CD14-positive monocyte (primary cell): ENCODE measurements around the gene ZNF180. TPM values are rescaled to one million over a fixed set of nuclear protein-coding genes. Genes with fewer than 3 reads are reported as not detected.

ENCODE experiments used
- DNase-seq, 3 donors: peaks; one replicate each; pipeline ENCODE4 v3.0.0-alpha.2; 2011 to 2022
- H2AFZ ChIP-seq: 2 replicates; pipeline ENCODE4 v1.6.0; 2012; ENCODE audit warnings: mild to moderate bottlenecking, low read depth, low read length, inconsistent platforms; ENCODE audit not compliant: insufficient read depth, poor library complexity, severe bottlenecking
- H3K27ac ChIP-seq, 2 donors: 1 replicate in 1 of 2; 2 replicates in 1 of 2; pipeline ENCODE4 v1.5.1; 2012 to 2013; ENCODE audit warnings: low read length in 2 of 2, control low read depth in 1 of 2, inconsistent platforms in 1 of 2, low read depth in 1 of 2, mild to moderate bottlenecking in 1 of 2
- H3K27me3 ChIP-seq, 2 donors: one replicate each; pipeline versions ENCODE4 v1.6.0 to v1.6.1; 2011 to 2013; ENCODE audit warnings: low read length in 2 of 2; ENCODE audit not compliant: control insufficient read depth in 2 of 2, insufficient read depth in 2 of 2
- H3K36me3 ChIP-seq, 2 donors: replicated peaks in 1 of 2; 1 replicate in 1 of 2; 2 replicates in 1 of 2; pipeline versions ENCODE4 v1.5.1 to v1.6.1; 2012 to 2013; ENCODE audit warnings: low read length in 2 of 2, control low read depth in 1 of 2, inconsistent platforms in 1 of 2, mild to moderate bottlenecking in 1 of 2; ENCODE audit not compliant: insufficient read depth in 2 of 2, control insufficient read depth in 1 of 2
- H3K4me1 ChIP-seq, 2 donors: 1 replicate in 1 of 2; 2 replicates in 1 of 2; pipeline versions ENCODE4 v1.5.1 to v1.6.1; 2012 to 2013; ENCODE audit warnings: low read length in 2 of 2, control low read depth in 1 of 2, inconsistent platforms in 1 of 2, mild to moderate bottlenecking in 1 of 2, moderate library complexity in 1 of 2; ENCODE audit not compliant: insufficient read depth in 2 of 2, control insufficient read depth in 1 of 2
- H3K4me2 ChIP-seq: replicated peaks from 2 replicates; pipeline ENCODE3; 2012; ENCODE audit warnings: low read length, moderate library complexity, mild to moderate bottlenecking; ENCODE audit not compliant: poor library complexity, severe bottlenecking; ENCODE audit errors: extremely low read depth
- H3K4me3 ChIP-seq, 3 experiments: fragments of 200-600 bp in 1 of 3; sonication (generic) in 1 of 3; replicated peaks in 1 of 3; 1 replicate in 2 of 3; 2 replicates in 1 of 3; pipeline ENCODE4 v1.5.1; 2011 to 2013; ENCODE audit warnings: low read length in 3 of 3, mild to moderate bottlenecking in 3 of 3, control low read depth in 2 of 3, low read depth in 2 of 3, inconsistent platforms in 1 of 3, moderate library complexity in 1 of 3
- H3K79me2 ChIP-seq: 2 replicates; pipeline ENCODE4 v1.6.0; 2012; ENCODE audit warnings: mild to moderate bottlenecking, control low read depth, inconsistent platforms, low read length, moderate library complexity; ENCODE audit not compliant: insufficient read depth
- H3K9ac ChIP-seq: 2 replicates; pipeline ENCODE4 v1.6.0; 2017; ENCODE audit warnings: low read length, mild to moderate bottlenecking; ENCODE audit not compliant: insufficient read depth, poor library complexity, severe bottlenecking
- H3K9me3 ChIP-seq, 2 donors: replicated peaks in 1 of 2; 1 replicate in 1 of 2; 2 replicates in 1 of 2; pipeline versions ENCODE4 v1.5.1 to v1.6.1; 2012 to 2013; ENCODE audit warnings: low read length in 2 of 2, control low read depth in 1 of 2; ENCODE audit not compliant: control insufficient read depth in 1 of 2, insufficient read depth in 1 of 2
- H4K20me1 ChIP-seq: 2 replicates; pipeline ENCODE4 v1.6.0; 2012; ENCODE audit warnings: mild to moderate bottlenecking, low read length, control low read depth, moderate library complexity; ENCODE audit not compliant: insufficient read depth
- H3K27ac Mint-ChIP-seq, 7 donors: one replicate each; pipeline ENCODE4 v1.8.0; 2020; ENCODE audit warnings: mild to moderate bottlenecking in 7 of 7, mixed read lengths in 7 of 7, moderate library complexity in 6 of 7, inconsistent platforms in 2 of 7
- H3K27me3 Mint-ChIP-seq, 3 donors: one replicate each; pipeline ENCODE4 v1.8.0; 2021 to 2022; ENCODE audit warnings: low read depth in 3 of 3, mild to moderate bottlenecking in 3 of 3, mixed read lengths in 3 of 3, moderate library complexity in 3 of 3, inconsistent platforms in 1 of 3
- H3K36me3 Mint-ChIP-seq, 2 donors: one replicate each; pipeline ENCODE4 v1.8.0; 2020; ENCODE audit warnings: mixed read lengths in 2 of 2, inconsistent platforms in 1 of 2, mild to moderate bottlenecking in 1 of 2
- H3K4me1 Mint-ChIP-seq: one replicate; pipeline ENCODE4 v1.8.0; 2020; ENCODE audit warnings: mild to moderate bottlenecking, mixed read lengths
- H3K4me3 Mint-ChIP-seq, 2 donors: one replicate each; pipeline ENCODE4 v1.8.0; 2020; ENCODE audit warnings: mild to moderate bottlenecking in 2 of 2, mixed read lengths in 2 of 2, moderate library complexity in 1 of 2
- H3K9me3 Mint-ChIP-seq, 7 donors: one replicate each; pipeline ENCODE4 v1.8.0; 2020 to 2022; ENCODE audit warnings: mixed read lengths in 7 of 7, mild to moderate bottlenecking in 6 of 7, moderate library complexity in 6 of 7, inconsistent platforms in 2 of 7
- CTCF ChIP-seq: fragments of 200-600 bp; IDR thresholded peaks from one replicate; pipeline ENCODE4 v1.8.0; 2022; ENCODE audit warnings: antibody characterized with exemption, mild to moderate bottlenecking
- WGBS: methylation state at CpG from one replicate; pipeline ENCODE4 v1.1.5; 2013; ENCODE audit warnings: missing lambda C conversion rate; ENCODE audit not compliant: insufficient coverage; 5-methylcytosine and 5-hydroxymethylcytosine counted together
- intact Hi-C, 2 donors: fragments of 100-400 bp; cut with micrococcal nuclease; formaldehyde crosslinking; loops; one replicate each; pipeline versions ENCODE4 v1.15.0 to v1.15.1; 2023
- polyA plus RNA-seq, 3 donors: library from polyadenylated mRNA; depleted of rRNA in 1 of 3; unstranded in 2 of 3; stranded (reverse) in 1 of 3; fragments of 300-500 nt in 2 of 3; fragments of >200 nt in 1 of 3; fragmentation: Illumina TruSeq in 2 of 3; gene quantifications; 1 replicate in 2 of 3; 2 replicates in 1 of 3; pipeline ENCODE4 v1.2.3, GENCODE V29; 2012 to 2021

Gene ZNF180
- polyA plus RNA-seq, 3 donors: 1.2 to 3.5 (median 2.7) TPM

GRCh38 chr19:44452367-44452766 is 48.0 kb downstream of the ZNF180 start:
- no peaks in the 10 kb centered on the region for H3K27me3 ChIP-seq
- peaks cover 9% of the 10 kb centered on the region for H3K4me1 Mint-ChIP-seq
- intact Hi-C loops: no loop called here
- no peaks in the 10 kb centered on the region for H3K27me3 Mint-ChIP-seq
- no peak overlapping the region for H3K27ac ChIP-seq
- WGBS: 93% methylated on average over 4 of the region's 4 CpGs
- no peak for DNase-seq
- H3K4me3 ChIP-seq: no peak overlapping the region
- peaks cover 0 to 3% of the 10 kb centered on the region in 2 donors for H3K36me3 Mint-ChIP-seq
- no peak overlapping the region for H3K27ac Mint-ChIP-seq
- peaks cover 42 to 77% (median 63%) of the 10 kb centered on the region in 7 donors for H3K9me3 Mint-ChIP-seq
- H3K4me3 Mint-ChIP-seq: no peak overlapping the region
- H3K36me3 ChIP-seq: no peaks in the 10 kb centered on the region
- peaks cover 73 to 95% of the 10 kb centered on the region in 2 donors for H3K9me3 ChIP-seq
- H3K4me1 ChIP-seq: peaks cover 6 to 10% of the 10 kb centered on the region in 2 donors
- H3K9ac ChIP-seq: no peak overlapping the region
- H3K4me2 ChIP-seq: no peak overlapping the region
- no peak overlapping the region for H2AFZ ChIP-seq
- H3K79me2 ChIP-seq: no peaks in the 10 kb centered on the region
- TF ChIP-seq CTCF: no peak
- no peaks in the 10 kb centered on the region for H4K20me1 ChIP-seq

- peaks cover 67 to 95% of the 10 kb centered on the region in 2 donors for H3K9me3 ChIP-seq
- no peaks in the 10 kb centered on the region for H3K79me2 ChIP-seq
- H3K4me3 Mint-ChIP-seq: no peak overlapping the region
- H2AFZ ChIP-seq: no peak overlapping the region
- 89% methylated on average over 9 of the region's 18 CpGs for WGBS
- no peak for DNase-seq
- no peak overlapping the region for H3K27ac Mint-ChIP-seq
- no peaks in the 10 kb centered on the region for H3K27me3 Mint-ChIP-seq
- no peaks in the 10 kb centered on the region for H4K20me1 ChIP-seq
- peaks cover 42 to 81% (median 69%) of the 10 kb centered on the region in 7 donors for H3K9me3 Mint-ChIP-seq
- no peak overlapping the region for H3K4me2 ChIP-seq
- H3K36me3 ChIP-seq: no peaks in the 10 kb centered on the region
- H3K4me3 ChIP-seq: no peak overlapping the region
- no peak overlapping the region for H3K27ac ChIP-seq
- H3K27me3 ChIP-seq: no peaks in the 10 kb centered on the region
- peaks cover 0 to 3% of the 10 kb centered on the region in 2 donors for H3K36me3 Mint-ChIP-seq
- intact Hi-C loops: no loop called here
- H3K4me1 ChIP-seq: peaks cover 6 to 10% of the 10 kb centered on the region in 2 donors
- peaks cover 9% of the 10 kb centered on the region for H3K4me1 Mint-ChIP-seq
- no peak for TF ChIP-seq CTCF
- no peak overlapping the region for H3K9ac ChIP-seq
Observed at GRCh38 chr19:44451687-44452086, 48.6 kb downstream of the ZNF180 start.
